HG03457 (cell line): ENCODE data around the gene PFN1.

Experiments used
- ATAC-seq: cut with Tn5 transposase; IDR thresholded peaks from one replicate; pipeline ENCODE4 v1.9.1; 2021; ENCODE audit warnings: moderate number of reproducible peaks; ENCODE audit not compliant: unreplicated experiment

The PFN1 gene

GRCh38 chr17:4945944-4946280, 2.4 kb downstream of the PFN1 start:
- ATAC-seq, result no peak

GRCh38 chr17:4945176-4945943, 3.0 kb downstream of the PFN1 start:
- ATAC-seq, result no peak

GRCh38 chr17:4944554-4945175, 3.7 kb downstream of the PFN1 start:
- no peak for ATAC-seq

GRCh38 chr17:4944163-4944553, 4.2 kb downstream of the PFN1 start:
- ATAC-seq, result no peak

- no peak for ATAC-seq
Observed at GRCh38 chr17:4942760-4943508, 5.4 kb downstream of the PFN1 start.

GRCh38 chr17:4941319-4941610, 7.1 kb downstream of the PFN1 start:
- no peak for ATAC-seq

- ATAC-seq, result peak; percentile 7
Observed at GRCh38 chr17:4940555-4941318, 7.6 kb downstream of the PFN1 start.

- ATAC-seq, result peak; percentile 49
Observed at GRCh38 chr17:4939796-4940554, 8.4 kb downstream of the PFN1 start, which contains the start of the genes RNF167 and SLC25A11. RNF167 (plus strand) TSS chr17:4940268; CDS start chr17:4940910, 642 bp downstream. SLC25A11 (minus strand) TSS chr17:4940046; CDS start chr17:4939910, 136 bp downstream.

- peak; percentile 3 for ATAC-seq
Observed at GRCh38 chr17:4939546-4939795, 8.9 kb downstream of the PFN1 start.

GRCh38 chr17:4938688-4939545, 9.4 kb downstream of the PFN1 start:
- no peak for ATAC-seq

- ATAC-seq, result no peak
Observed at GRCh38 chr17:4938069-4938491, 10.2 kb downstream of the PFN1 start.

- no peak for ATAC-seq
Observed at GRCh38 chr17:4937553-4937952, 10.8 kb downstream of the PFN1 start.

- ATAC-seq, result no peak
Observed at GRCh38 chr17:4936436-4936835, 11.9 kb downstream of the PFN1 start.

- no peak for ATAC-seq
Observed at GRCh38 chr17:4935650-4936049, 12.7 kb downstream of the PFN1 start.

- ATAC-seq, result no peak
Observed at GRCh38 chr17:4934173-4934979, 14.0 kb downstream of the PFN1 start.

GRCh38 chr17:4933646-4934045, 14.7 kb downstream of the PFN1 start:
- no peak for ATAC-seq

- no peak for ATAC-seq
Observed at GRCh38 chr17:4932756-4933155, 15.6 kb downstream of the PFN1 start.

- ATAC-seq, result no peak
Observed at GRCh38 chr17:4931963-4932362, 16.4 kb downstream of the PFN1 start, which contains the start of gene GP1BA. GP1BA (plus strand) TSS chr17:4932277; CDS start chr17:4932605, 328 bp downstream.

GRCh38 chr17:4928881-4929280, 19.4 kb downstream of the PFN1 start:
- no peak for ATAC-seq
